ENCODE data around the gene CKM.

Gene CKM

GRCh38 chr19:45351401-45351952 lies 28.8 kb upstream of the CKM start:
- TF ChIP-seq REST (IDR thresholded peaks at IDR 0.05; ENCODE audit: insufficient read depth in 1 of 2, low read depth in 2 of 2, low read length in 2 of 2) (no peak), SIN3A (IDR thresholded peaks at IDR 0.05; ENCODE audit: borderline replicate concordance, insufficient read depth, low read length) (no peak), FOXP2 (optimal IDR thresholded peaks at IDR 0.05; ENCODE audit: borderline replicate concordance, extremely low read depth, extremely low read length, insufficient read depth) (no peak), POLR2AphosphoS5 (IDR thresholded peaks at IDR 0.05; ENCODE audit: low read depth, low read length) (no peak), TAF1 (IDR thresholded peaks at IDR 0.05; ENCODE audit: borderline replicate concordance, insufficient read depth, low read length) (no peak)

- TF ChIP-seq REST (IDR thresholded peaks at IDR 0.05; ENCODE audit: insufficient read depth in 1 of 2, low read depth in 2 of 2, low read length in 2 of 2) (no peak), SIN3A (IDR thresholded peaks at IDR 0.05; ENCODE audit: borderline replicate concordance, insufficient read depth, low read length) (no peak), FOXP2 (optimal IDR thresholded peaks at IDR 0.05; ENCODE audit: borderline replicate concordance, extremely low read depth, extremely low read length, insufficient read depth) (no peak), TAF1 (IDR thresholded peaks at IDR 0.05; ENCODE audit: borderline replicate concordance, insufficient read depth, low read length) (no peak), POLR2AphosphoS5 (IDR thresholded peaks at IDR 0.05; ENCODE audit: low read depth, low read length) (no peak)
Measured at GRCh38 chr19:45350477-45351058, 27.9 kb upstream of the CKM start.

GRCh38 chr19:45349430-45349941 lies 26.8 kb upstream of the CKM start:
- no peak for TF ChIP-seq POLR2AphosphoS5 (IDR thresholded peaks at IDR 0.05; ENCODE audit: low read depth, low read length)
- no peak for TF ChIP-seq TAF1 (IDR thresholded peaks at IDR 0.05; ENCODE audit: borderline replicate concordance, insufficient read depth, low read length)
- no peak for TF ChIP-seq REST (IDR thresholded peaks at IDR 0.05; ENCODE audit: insufficient read depth in 1 of 2, low read depth in 2 of 2, low read length in 2 of 2)
- no peak for TF ChIP-seq SIN3A (IDR thresholded peaks at IDR 0.05; ENCODE audit: borderline replicate concordance, insufficient read depth, low read length)
- no peak for TF ChIP-seq FOXP2 (optimal IDR thresholded peaks at IDR 0.05; ENCODE audit: borderline replicate concordance, extremely low read depth, extremely low read length, insufficient read depth)

GRCh38 chr19:45349126-45349415 lies 26.4 kb upstream of the CKM start:
- no peak for TF ChIP-seq TAF1 (IDR thresholded peaks at IDR 0.05; ENCODE audit: borderline replicate concordance, insufficient read depth, low read length)
- no peak for TF ChIP-seq REST (IDR thresholded peaks at IDR 0.05; ENCODE audit: insufficient read depth in 1 of 2, low read depth in 2 of 2, low read length in 2 of 2)
- no peak for TF ChIP-seq FOXP2 (optimal IDR thresholded peaks at IDR 0.05; ENCODE audit: borderline replicate concordance, extremely low read depth, extremely low read length, insufficient read depth)
- TF ChIP-seq SIN3A (IDR thresholded peaks at IDR 0.05; ENCODE audit: borderline replicate concordance, insufficient read depth, low read length) = no peak
